Panc1 (cell line): Measurements from ENCODE around the gene USH1C. TPM values are rescaled to one million over a fixed set of nuclear protein-coding genes. Genes with fewer than 3 reads are reported as not detected.

Source experiments
- ATAC-seq: fragments of 200-7000 bp; cut with Tn5 transposase; 2 replicates; pipeline ENCODE4 v1.9.1; 2020; ENCODE audit warnings: mild to moderate bottlenecking, moderate library complexity
- BruUV-seq: library from RNA; stranded (reverse); fragments of 400-500 nt; replicated peaks from 2 replicates; lab custom pipeline; 2021; lab: Mats Ljungman, UMichigan
- CTCF ChIA-PET: fragments of 300-600 bp; sonication (Branson Sonifier 250); formaldehyde crosslinking; loops from one replicate; lab custom pipeline; 2022; ENCODE audit warnings: antibody characterized with exemption; lab: Charles Lee
- POLR2A ChIA-PET: fragments of 300-600 bp; sonication (Branson Sonifier 250); formaldehyde crosslinking; loops from one replicate; lab custom pipeline; 2022; ENCODE audit warnings: antibody characterized with exemption; lab: Charles Lee
- DNase-seq: peaks from one replicate; pipeline ENCODE4 v3.0.0-alpha.2; 2010; ENCODE audit warnings: low read depth, low spot score
- H3K27ac ChIP-seq: 2 replicates; pipeline ENCODE4 v1.5.1; 2011; ENCODE audit warnings: mild to moderate bottlenecking, low read length, inconsistent platforms
- H3K27me3 ChIP-seq: fragments of 200-500 bp; sonication (Bioruptor generic); 2 replicates; pipeline ENCODE4 v1.6.0; 2014; ENCODE audit warnings: low read length, inconsistent platforms; ENCODE audit not compliant: control insufficient read depth, insufficient read depth
- H3K36me3 ChIP-seq: fragments of 200-500 bp; sonication (Bioruptor generic); 2 replicates; pipeline ENCODE4 v1.5.1; 2014; ENCODE audit warnings: inconsistent platforms, mild to moderate bottlenecking, low read length, moderate library complexity; ENCODE audit not compliant: control insufficient read depth, insufficient read depth
- H3K4me1 ChIP-seq: 2 replicates; pipeline ENCODE4 v1.5.1; 2011; ENCODE audit warnings: inconsistent platforms, mild to moderate bottlenecking, low read length, moderate library complexity; ENCODE audit not compliant: control insufficient read depth, insufficient read depth
- H3K4me3 ChIP-seq, 2 experiments: 2 replicates each; pipeline ENCODE4 v1.5.1; 2011 to 2012; ENCODE audit warnings: low read depth in 2 of 2, low read length in 2 of 2, mild to moderate bottlenecking in 2 of 2, inconsistent platforms in 1 of 2, moderate library complexity in 1 of 2
- H3K9me3 ChIP-seq: fragments of 200-500 bp; sonication (Bioruptor generic); 2 replicates; pipeline ENCODE4 v1.5.1; 2014; ENCODE audit warnings: low read depth, mild to moderate bottlenecking, inconsistent platforms, low read length, moderate library complexity; ENCODE audit not compliant: control insufficient read depth, insufficient read depth
- POLR2AphosphoS5 ChIP-seq: IDR thresholded peaks from 2 replicates; pipeline ENCODE4 v1.6.1; 2012; ENCODE audit warnings: mild to moderate bottlenecking, low read depth, low read length, moderate library complexity
- SIN3A ChIP-seq: IDR thresholded peaks from 2 replicates; pipeline ENCODE4 v1.6.1; 2012; ENCODE audit warnings: low read depth, mild to moderate bottlenecking, low read length, moderate library complexity, borderline replicate concordance; ENCODE audit not compliant: insufficient read depth
- TCF7L2 ChIP-seq: IDR thresholded peaks from 2 replicates; pipeline ENCODE4 v1.6.1; 2011; ENCODE audit warnings: mild to moderate bottlenecking, low read depth, low read length, inconsistent platforms
- in situ Hi-C: cut with HindIII; loops from 2 replicates; pipeline ENCODE4 v1.10.0; 2016; ENCODE audit warnings: low sequenced_read_pairs, low pct_unique_long_range_greater_than_20kb
- intact Hi-C: fragments of 100-400 bp; cut with micrococcal nuclease; formaldehyde crosslinking; loops from one replicate; pipeline ENCODE4 v1.10.0; 2022; ENCODE audit not compliant: unreplicated experiment
- total RNA-seq: library from RNA; stranded (reverse); gene quantifications from one replicate; pipeline ENCODE4 v1.2.1, GENCODE V29; 2021; ENCODE audit not compliant: unreplicated experiment
- TF ChIP-seq, protein P1 (sequence below), 2 experiments: IDR thresholded peaks; 2 replicates each; pipeline ENCODE4 v1.6.1; 2011 to 2012; ENCODE audit warnings: low read depth in 2 of 2, control low read depth in 1 of 2, low read length in 1 of 2, mild to moderate bottlenecking in 1 of 2, moderate library complexity in 1 of 2; ENCODE audit not compliant: insufficient read depth in 1 of 2
- TF ChIP-seq, protein P2 (sequence below): fragments of 450-650 bp; IDR thresholded peaks from 2 replicates; pipeline ENCODE4 v1.5.1; 2017; ENCODE audit warnings: mild to moderate bottlenecking

USH1C gene
- total RNA-seq, 1 experiment from 2014 or later: not detected

DNA sequence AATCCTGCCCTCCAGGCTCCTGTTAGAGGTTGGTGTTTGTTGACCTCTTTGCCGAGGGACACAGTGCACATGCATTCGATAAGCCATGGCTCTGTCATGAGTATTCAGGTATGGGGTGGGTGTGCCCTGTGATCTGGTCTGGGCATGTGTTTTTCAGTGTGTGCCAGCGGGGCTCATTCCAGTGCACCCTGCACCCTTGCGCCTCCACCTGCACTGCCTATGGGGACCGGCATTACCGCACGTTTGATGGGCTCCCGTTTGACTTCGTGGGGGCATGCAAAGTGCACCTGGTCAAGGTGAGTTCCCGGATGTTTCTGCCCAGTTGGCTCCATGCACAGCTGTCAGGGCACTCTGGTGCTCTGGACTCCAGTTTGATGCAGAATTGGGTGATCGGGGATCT, 47.1 kb upstream of the USH1C start:
- ATAC-seq: no peak
- intact Hi-C loops: no loop called here

DNA sequence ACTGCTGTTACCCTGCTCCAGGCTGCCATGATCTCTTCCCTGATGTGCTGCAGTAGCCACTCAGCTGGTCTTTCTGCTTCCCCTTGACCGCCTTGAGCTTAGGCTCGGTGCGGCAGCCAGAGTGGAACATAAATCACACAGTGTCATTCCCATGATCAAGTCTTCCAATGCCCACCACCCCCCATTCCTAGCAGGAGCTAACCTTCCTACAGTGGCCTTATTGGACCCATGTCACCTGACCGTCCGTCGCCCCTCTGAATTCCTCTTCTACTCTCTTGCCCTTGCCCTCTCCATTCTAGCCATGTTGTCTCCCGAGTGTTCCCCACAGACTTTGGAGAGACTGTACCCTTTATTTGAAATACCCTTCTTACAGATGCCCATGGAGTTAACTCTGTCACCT, 46.2 kb upstream of the USH1C start:
- Histone ChIP-seq H3K4me1 (no peaks in the 10 kb centered on the region), H3K9me3 (no peaks in the 10 kb centered on the region), H3K27ac (no peak overlapping the region), H3K4me3 (no peak overlapping the region), H3K27me3 (peaks cover 25% of the 10 kb centered on the region), H3K36me3 (no peaks in the 10 kb centered on the region)
- ATAC-seq (no peak), DNase-seq (no peak)
- ChIA-PET POLR2A (no interaction called here), CTCF (no interaction called here)
- no peak for TF ChIP-seq SIN3A
- no peak for TF ChIP-seq TCF7L2
- TF ChIP-seq, protein P1, sequence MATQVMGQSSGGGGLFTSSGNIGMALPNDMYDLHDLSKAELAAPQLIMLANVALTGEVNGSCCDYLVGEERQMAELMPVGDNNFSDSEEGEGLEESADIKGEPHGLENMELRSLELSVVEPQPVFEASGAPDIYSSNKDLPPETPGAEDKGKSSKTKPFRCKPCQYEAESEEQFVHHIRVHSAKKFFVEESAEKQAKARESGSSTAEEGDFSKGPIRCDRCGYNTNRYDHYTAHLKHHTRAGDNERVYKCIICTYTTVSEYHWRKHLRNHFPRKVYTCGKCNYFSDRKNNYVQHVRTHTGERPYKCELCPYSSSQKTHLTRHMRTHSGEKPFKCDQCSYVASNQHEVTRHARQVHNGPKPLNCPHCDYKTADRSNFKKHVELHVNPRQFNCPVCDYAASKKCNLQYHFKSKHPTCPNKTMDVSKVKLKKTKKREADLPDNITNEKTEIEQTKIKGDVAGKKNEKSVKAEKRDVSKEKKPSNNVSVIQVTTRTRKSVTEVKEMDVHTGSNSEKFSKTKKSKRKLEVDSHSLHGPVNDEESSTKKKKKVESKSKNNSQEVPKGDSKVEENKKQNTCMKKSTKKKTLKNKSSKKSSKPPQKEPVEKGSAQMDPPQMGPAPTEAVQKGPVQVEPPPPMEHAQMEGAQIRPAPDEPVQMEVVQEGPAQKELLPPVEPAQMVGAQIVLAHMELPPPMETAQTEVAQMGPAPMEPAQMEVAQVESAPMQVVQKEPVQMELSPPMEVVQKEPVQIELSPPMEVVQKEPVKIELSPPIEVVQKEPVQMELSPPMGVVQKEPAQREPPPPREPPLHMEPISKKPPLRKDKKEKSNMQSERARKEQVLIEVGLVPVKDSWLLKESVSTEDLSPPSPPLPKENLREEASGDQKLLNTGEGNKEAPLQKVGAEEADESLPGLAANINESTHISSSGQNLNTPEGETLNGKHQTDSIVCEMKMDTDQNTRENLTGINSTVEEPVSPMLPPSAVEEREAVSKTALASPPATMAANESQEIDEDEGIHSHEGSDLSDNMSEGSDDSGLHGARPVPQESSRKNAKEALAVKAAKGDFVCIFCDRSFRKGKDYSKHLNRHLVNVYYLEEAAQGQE (IDR thresholded peaks at IDR 0.05; ENCODE audit: insufficient read depth in 1 of 2, low read depth in 2 of 2, low read length in 1 of 2): no peak
- no peak for TF ChIP-seq POLR2AphosphoS5
- TF ChIP-seq, protein P2, sequence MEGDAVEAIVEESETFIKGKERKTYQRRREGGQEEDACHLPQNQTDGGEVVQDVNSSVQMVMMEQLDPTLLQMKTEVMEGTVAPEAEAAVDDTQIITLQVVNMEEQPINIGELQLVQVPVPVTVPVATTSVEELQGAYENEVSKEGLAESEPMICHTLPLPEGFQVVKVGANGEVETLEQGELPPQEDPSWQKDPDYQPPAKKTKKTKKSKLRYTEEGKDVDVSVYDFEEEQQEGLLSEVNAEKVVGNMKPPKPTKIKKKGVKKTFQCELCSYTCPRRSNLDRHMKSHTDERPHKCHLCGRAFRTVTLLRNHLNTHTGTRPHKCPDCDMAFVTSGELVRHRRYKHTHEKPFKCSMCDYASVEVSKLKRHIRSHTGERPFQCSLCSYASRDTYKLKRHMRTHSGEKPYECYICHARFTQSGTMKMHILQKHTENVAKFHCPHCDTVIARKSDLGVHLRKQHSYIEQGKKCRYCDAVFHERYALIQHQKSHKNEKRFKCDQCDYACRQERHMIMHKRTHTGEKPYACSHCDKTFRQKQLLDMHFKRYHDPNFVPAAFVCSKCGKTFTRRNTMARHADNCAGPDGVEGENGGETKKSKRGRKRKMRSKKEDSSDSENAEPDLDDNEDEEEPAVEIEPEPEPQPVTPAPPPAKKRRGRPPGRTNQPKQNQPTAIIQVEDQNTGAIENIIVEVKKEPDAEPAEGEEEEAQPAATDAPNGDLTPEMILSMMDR: no peak
- no TSS peak for BruUV-seq
- intact Hi-C loops (no loop called here), in situ Hi-C loops (no loop called here)

More for the DNA sequence above, 47.1 kb upstream of the USH1C start:
- in situ Hi-C loops: no loop called here
- Histone ChIP-seq H3K27ac (no peak overlapping the region), H3K36me3 (no peaks in the 10 kb centered on the region), H3K27me3 (peaks cover 23% of the 10 kb centered on the region), H3K4me1 (no peaks in the 10 kb centered on the region), H3K4me3 (no peak overlapping the region), H3K9me3 (no peaks in the 10 kb centered on the region)
- POLR2A ChIA-PET: no interaction called here
- CTCF ChIA-PET: no interaction called here
- BruUV-seq: no TSS peak
- DNase-seq: no peak
- TF ChIP-seq, protein P2: no peak
- TF ChIP-seq POLR2AphosphoS5: no peak
- TF ChIP-seq, protein P1 (IDR thresholded peaks at IDR 0.05; ENCODE audit: insufficient read depth in 1 of 2, low read depth in 2 of 2, low read length in 1 of 2): no peak
- TF ChIP-seq SIN3A: no peak
- TF ChIP-seq TCF7L2: no peak
